ENCODE measurements around the gene ANKRD40CL.

GRCh38 chr17:50816271-50816670 is 49.0 kb upstream of the ANKRD40CL start:
- TF ChIP-seq CTCF (IDR thresholded peaks at IDR 0.05) (no peak), POLR2A (IDR thresholded peaks at IDR 0.05) (no peak), POLR2AphosphoS5 (IDR thresholded peaks at IDR 0.05; ENCODE audit: insufficient read depth in 1 of 2, low read depth in 1 of 2) (no peak)
